Posterior vena cava (tissue), 2 donors: ENCODE results near the gene CASKIN1. TPM values are rescaled to one million over a fixed set of nuclear protein-coding genes. Genes with fewer than 3 reads are reported as not detected.

Experiments used
- DNase-seq: peaks from one replicate; pipeline ENCODE4 v3.0.0-alpha.2; 2020; ENCODE audit warnings: low spot score
- intact Hi-C, 2 donors: fragments of 100-400 bp; cut with DNase I; formaldehyde crosslinking; loops; one replicate each; pipeline versions ENCODE4 v1.14.1 to v1.14.2; 2022 to 2023
- total RNA-seq, 2 donors: library from RNA; stranded (reverse); fragmentation: NEBNext Ultra II Directional; extraction: Animal tissue kit (Norgen Biotek cat#: 25700); gene quantifications; one replicate each; pipeline ENCODE4 v1.2.1, GENCODE V29; 2021
- donor health status: DM: yes; HTN: yes; CAD: no.
- donor health status: DM: yes; HTN: yes; CAD: no.

Gene CASKIN1
- total RNA-seq, 2 donors from 2014 or later: 0.05 TPM; not detected in 1

- DNase-seq: no peak
- intact Hi-C loops: no loop called here
Measured at GRCh38 chr16:2233872-2234812, 37.7 kb upstream of the CASKIN1 start.

- intact Hi-C loops: no loop called here
Measured at GRCh38 chr16:2233046-2233775, 36.8 kb upstream of the CASKIN1 start.

GRCh38 chr16:2232094-2232990, 35.9 kb upstream of the CASKIN1 start:
- no peak for DNase-seq
- intact Hi-C loops: no loop called here

More at GRCh38 chr16:2233046-2233775, 36.8 kb upstream of the CASKIN1 start:
- DNase-seq: peak; percentile 79

- intact Hi-C loops: no loop called here
- DNase-seq: no peak
Measured at GRCh38 chr16:2231016-2231931, 34.9 kb upstream of the CASKIN1 start.

- intact Hi-C loops: no loop called here
- no peak for DNase-seq
Measured at GRCh38 chr16:2230376-2230775, 34.0 kb upstream of the CASKIN1 start.

- no peak for DNase-seq
- intact Hi-C loops: loop anchor here in 1 of 2 donors (10.0 kb wide), 1 partner anchor 45 kb away; no protein-coding TSS in a partner anchor
Measured at GRCh38 chr16:2229632-2230250, 33.3 kb upstream of the CASKIN1 start.

- no peak for DNase-seq
- intact Hi-C loops: loop anchor here in 1 of 2 donors (10.0 kb wide), 1 partner anchor 46 kb away; no protein-coding TSS in a partner anchor
Measured at GRCh38 chr16:2229091-2229490, 32.7 kb upstream of the CASKIN1 start.

- no peak for DNase-seq
- intact Hi-C loops: loop anchor here in 1 of 2 donors (10.0 kb wide), 1 partner anchor 47 kb away; no protein-coding TSS in a partner anchor
Measured at GRCh38 chr16:2228161-2228824, 31.9 kb upstream of the CASKIN1 start.

- DNase-seq: no peak
- intact Hi-C loops: loop anchor here in 1 of 2 donors (10.0 kb wide), 1 partner anchor 48 kb away; no protein-coding TSS in a partner anchor
Measured at GRCh38 chr16:2226918-2227317, 30.5 kb upstream of the CASKIN1 start.

- intact Hi-C loops: loop anchor here in 1 of 2 donors (10.0 kb wide), 1 partner anchor 48 kb away; no protein-coding TSS in a partner anchor
- no peak for DNase-seq
Measured at GRCh38 chr16:2226245-2226793, 29.9 kb upstream of the CASKIN1 start.

GRCh38 chr16:2223942-2224486, 27.6 kb upstream of the CASKIN1 start:
- no peak for DNase-seq
- intact Hi-C loops: loop anchor here in 1 of 2 donors (10.0 kb wide), 1 partner anchor 51 kb away; no protein-coding TSS in a partner anchor

GRCh38 chr16:2223221-2223941, 27.0 kb upstream of the CASKIN1 start, which contains the start of gene E4F1:
E4F1 (plus strand) TSS chr16:2223591; CDS start chr16:2223614, 23 bp downstream.
- peak; percentile 100 for DNase-seq
- intact Hi-C loops: loop anchor here in 1 of 2 donors (10.0 kb wide), 1 partner anchor 51 kb away; no protein-coding TSS in a partner anchor

GRCh38 chr16:2216330-2216729, 19.9 kb upstream of the CASKIN1 start:
- DNase-seq: no peak
- intact Hi-C loops: no loop called here

GRCh38 chr16:2214719-2214968, 18.2 kb upstream of the CASKIN1 start, which contains the start of gene PGP:
PGP (minus strand) TSS chr16:2214840; CDS start chr16:2214777, 63 bp downstream.
- DNase-seq: no peak
- intact Hi-C loops: no loop called here

- intact Hi-C loops: no loop called here
- no peak for DNase-seq
Measured at GRCh38 chr16:2213817-2214718, 17.7 kb upstream of the CASKIN1 start.
